CD8-positive, alpha-beta memory T cell (primary cell): ENCODE data around the gene GORASP1. TPM values are rescaled to one million over a fixed set of nuclear protein-coding genes. Genes with fewer than 3 reads are reported as not detected.

Source experiments
- CTCF ChIA-PET: fragments of 350-600 bp; sonication (Branson Sonifier 250); formaldehyde crosslinking; loops from one replicate; lab custom pipeline; 2021; ENCODE audit warnings: antibody characterized with exemption; lab: Charles Lee
- POLR2A ChIA-PET: fragments of 350-600 bp; sonication (Branson Sonifier 250); formaldehyde crosslinking; loops from one replicate; lab custom pipeline; 2021; ENCODE audit warnings: antibody characterized with exemption; lab: Charles Lee
- DNase-seq, 5 donors: peaks; one replicate each; pipeline versions ENCODE4 v3.0.0 to v3.0.0-alpha.2; 2020 to 2022; ENCODE audit warnings: mixed read lengths in 1 of 5
- H3K27ac ChIP-seq: one replicate; pipeline ENCODE4 v1.7.0; 2013; ENCODE audit warnings: low read depth, mild to moderate bottlenecking, low read length, moderate library complexity
- H3K27me3 ChIP-seq: 2 replicates; pipeline ENCODE4 v1.7.0; 2013; ENCODE audit warnings: low read length, mild to moderate bottlenecking; ENCODE audit not compliant: insufficient read depth, poor library complexity, severe bottlenecking
- H3K36me3 ChIP-seq: 2 replicates; pipeline ENCODE4 v1.7.0; 2013; ENCODE audit warnings: mild to moderate bottlenecking, low read length, moderate library complexity; ENCODE audit not compliant: insufficient read depth
- H3K4me1 ChIP-seq: 2 replicates; pipeline ENCODE4 v1.7.0; 2013; ENCODE audit warnings: mild to moderate bottlenecking, low read length, moderate library complexity; ENCODE audit not compliant: insufficient read depth
- H3K4me3 ChIP-seq: 2 replicates; pipeline ENCODE4 v1.7.0; 2013; ENCODE audit warnings: mild to moderate bottlenecking, low read length
- H3K9me3 ChIP-seq: 2 replicates; pipeline ENCODE4 v1.7.0; 2013; ENCODE audit warnings: mild to moderate bottlenecking, low read length
- H3K27ac Mint-ChIP-seq, 8 donors: one replicate each; pipeline ENCODE4 v1.8.0; 2020 to 2021; ENCODE audit warnings: mixed read lengths in 8 of 8, mild to moderate bottlenecking in 6 of 8, inconsistent platforms in 3 of 8, moderate library complexity in 3 of 8
- H3K27me3 Mint-ChIP-seq, 2 donors: one replicate each; pipeline ENCODE4 v1.8.0; 2020 to 2021; ENCODE audit warnings: mixed read lengths in 2 of 2, mild to moderate bottlenecking in 1 of 2, moderate library complexity in 1 of 2
- H3K36me3 Mint-ChIP-seq, 3 donors: one replicate each; pipeline ENCODE4 v1.8.0; 2020 to 2021; ENCODE audit warnings: mixed read lengths in 3 of 3, inconsistent platforms in 1 of 3, mild to moderate bottlenecking in 1 of 3
- H3K4me1 Mint-ChIP-seq, 3 donors: one replicate each; pipeline ENCODE4 v1.8.0; 2020 to 2021; ENCODE audit warnings: mixed read lengths in 3 of 3, inconsistent platforms in 1 of 3, mild to moderate bottlenecking in 1 of 3
- H3K4me3 Mint-ChIP-seq, 7 donors: one replicate each; pipeline ENCODE4 v1.8.0; 2020 to 2021; ENCODE audit warnings: mixed read lengths in 7 of 7, mild to moderate bottlenecking in 6 of 7, moderate library complexity in 4 of 7, inconsistent platforms in 2 of 7
- H3K9me3 Mint-ChIP-seq, 5 donors: one replicate each; pipeline ENCODE4 v1.8.0; 2020 to 2022; ENCODE audit warnings: mixed read lengths in 5 of 5, mild to moderate bottlenecking in 3 of 5, moderate library complexity in 2 of 5, inconsistent platforms in 1 of 5
- polyA plus RNA-seq: library from polyadenylated mRNA; unstranded; fragments of 300-500 nt; fragmentation: Illumina TruSeq; gene quantifications from one replicate; pipeline ENCODE4 v1.2.3, GENCODE V29; 2021
- total RNA-seq, 2 experiments: library from RNA; stranded (reverse); gene quantifications; one replicate each; pipeline ENCODE4 v1.2.3, GENCODE V29; 2021

The GORASP1 gene
- total and polyA plus RNA-seq, 3 experiments from 2014 or later, result 16.9 to 22.8 (median 21.6) TPM

- Histone ChIP-seq H3K27ac (no peak overlapping the region), H3K4me3 (no peak overlapping the region), H3K27me3 (no peaks in the 10 kb centered on the region), H3K36me3 (peaks cover 29% of the 10 kb centered on the region), H3K4me1 (peaks cover 36% of the 10 kb centered on the region), H3K9me3 (no peaks in the 10 kb centered on the region)
- ChIA-PET CTCF (interaction anchor here (1.0 to 2.0 kb wide), 3 partner anchors 14 to 143 kb away, joined by 3 to 6 read pairs (median 5); no protein-coding TSS in a partner anchor), POLR2A (interaction anchor here (0.6 kb wide), 1 partner anchor 272 kb away, joined by 3 read pairs; no protein-coding TSS in a partner anchor)
- no peak for DNase-seq
- Mint-ChIP-seq H3K4me1 (peaks cover 48 to 56% (median 50%) of the 10 kb centered on the region in 3 donors), H3K9me3 (peaks cover 0 to 3% (median 0%) of the 10 kb centered on the region in 5 donors), H3K27me3 (peaks cover 0 to 10% of the 10 kb centered on the region in 2 donors), H3K4me3 (peak overlapping the region in 3 of 7 donors; percentile 34 to 64 (median 44)), H3K27ac (peak overlapping the region in 6 of 8 donors; percentile 7 to 99 (median 66)), H3K36me3 (peaks cover 9 to 87% (median 13%) of the 10 kb centered on the region in 3 donors)
These were observed 37.4 kb upstream of the GORASP1 start for GRCh38 chr3:39144748-39145380.

GRCh38 chr3:39144095-39144747 is 36.8 kb upstream of the GORASP1 start:
- ChIA-PET CTCF (interaction anchor here (1.6 to 1.7 kb wide), 2 partner anchors 13 to 18 kb away, joined by 4 to 5 read pairs; no protein-coding TSS in a partner anchor), POLR2A (interaction anchor here (0.6 kb wide), 1 partner anchor 272 kb away, joined by 3 read pairs; no protein-coding TSS in a partner anchor)
- Histone ChIP-seq H3K4me3 (no peak overlapping the region), H3K27me3 (no peaks in the 10 kb centered on the region), H3K27ac (no peak overlapping the region), H3K4me1 (peaks cover 29% of the 10 kb centered on the region), H3K9me3 (no peaks in the 10 kb centered on the region), H3K36me3 (peaks cover 29% of the 10 kb centered on the region)
- peaks cover 41 to 49% (median 43%) of the 10 kb centered on the region in 3 donors for H3K4me1 Mint-ChIP-seq
- peak overlapping the region in 6 of 8 donors; percentile 7 to 99 (median 66) for H3K27ac Mint-ChIP-seq
- H3K36me3 Mint-ChIP-seq, result peaks cover 9 to 86% (median 13%) of the 10 kb centered on the region in 3 donors
- DNase-seq, result no peak
- H3K27me3 Mint-ChIP-seq, result peaks cover 0 to 10% of the 10 kb centered on the region in 2 donors
- peaks cover 0 to 3% (median 0%) of the 10 kb centered on the region in 5 donors for H3K9me3 Mint-ChIP-seq
- peak overlapping the region in 3 of 7 donors; percentile 44 to 79 (median 64) for H3K4me3 Mint-ChIP-seq

GRCh38 chr3:39143051-39143885 is 35.8 kb upstream of the GORASP1 start:
- CTCF ChIA-PET, result interaction anchor here (1.6 to 1.7 kb wide), 2 partner anchors 12 to 17 kb away, joined by 4 to 5 read pairs; no protein-coding TSS in a partner anchor
- peaks cover 0 to 9% of the 10 kb centered on the region in 2 donors for H3K27me3 Mint-ChIP-seq
- H3K27ac Mint-ChIP-seq, result peak overlapping the region in 5 of 8 donors; percentile 19 to 99 (median 39)
- H3K36me3 Mint-ChIP-seq, result peaks cover 9 to 78% (median 13%) of the 10 kb centered on the region in 3 donors
- H3K4me1 Mint-ChIP-seq, result peaks cover 32 to 40% (median 34%) of the 10 kb centered on the region in 3 donors
- peak in 1 of 5 donors; percentile 44 for DNase-seq
- Histone ChIP-seq H3K27me3 (no peaks in the 10 kb centered on the region), H3K4me1 (peaks cover 20% of the 10 kb centered on the region), H3K27ac (no peak overlapping the region), H3K36me3 (peaks cover 29% of the 10 kb centered on the region), H3K9me3 (no peaks in the 10 kb centered on the region), H3K4me3 (no peak overlapping the region)
- peaks cover 0 to 3% (median 0%) of the 10 kb centered on the region in 5 donors for H3K9me3 Mint-ChIP-seq
- POLR2A ChIA-PET, result no interaction called here
- H3K4me3 Mint-ChIP-seq, result peak overlapping the region in 2 of 7 donors; percentile 15 to 21

- Histone ChIP-seq H3K27me3 (no peaks in the 10 kb centered on the region), H3K4me1 (peaks cover 8% of the 10 kb centered on the region), H3K36me3 (peaks cover 29% of the 10 kb centered on the region), H3K4me3 (no peak overlapping the region), H3K9me3 (no peaks in the 10 kb centered on the region), H3K27ac (no peak overlapping the region)
- peak overlapping the region in 4 of 8 donors; percentile 22 to 99 (median 72) for H3K27ac Mint-ChIP-seq
- peak in 1 of 5 donors; percentile 46 for DNase-seq
- H3K27me3 Mint-ChIP-seq, result peaks cover 0 to 7% of the 10 kb centered on the region in 2 donors
- ChIA-PET POLR2A (no interaction called here), CTCF (interaction anchor here (0.6 to 1.7 kb wide), 2 partner anchors 146 to 149 kb away, joined by 3 read pairs; no protein-coding TSS in a partner anchor)
- H3K4me3 Mint-ChIP-seq, result peak overlapping the region in 2 of 7 donors; percentile 19 to 40
- H3K36me3 Mint-ChIP-seq, result peaks cover 9 to 67% (median 13%) of the 10 kb centered on the region in 3 donors
- peaks cover 0 to 3% (median 0%) of the 10 kb centered on the region in 5 donors for H3K9me3 Mint-ChIP-seq
- H3K4me1 Mint-ChIP-seq, result peaks cover 20 to 28% (median 22%) of the 10 kb centered on the region in 3 donors
These were observed 34.6 kb upstream of the GORASP1 start for GRCh38 chr3:39142067-39142466.

- Histone ChIP-seq H3K9me3 (no peaks in the 10 kb centered on the region), H3K4me1 (peaks cover 1% of the 10 kb centered on the region), H3K36me3 (peaks cover 26% of the 10 kb centered on the region), H3K27ac (no peak overlapping the region), H3K4me3 (no peak overlapping the region), H3K27me3 (no peaks in the 10 kb centered on the region)
- Mint-ChIP-seq H3K27ac (peak overlapping the region in 4 of 8 donors; percentile 51 to 99 (median 75)), H3K36me3 (peaks cover 9 to 61% (median 11%) of the 10 kb centered on the region in 3 donors), H3K4me1 (peaks cover 13 to 21% (median 15%) of the 10 kb centered on the region in 3 donors), H3K9me3 (peaks cover 0 to 3% (median 0%) of the 10 kb centered on the region in 5 donors), H3K4me3 (peak overlapping the region in 2 of 7 donors; percentile 19 to 40), H3K27me3 (peaks cover 0 to 4% of the 10 kb centered on the region in 2 donors)
- peak in 1 of 5 donors; percentile 48 for DNase-seq
- CTCF ChIA-PET, result interaction anchor here (1.7 kb wide), 1 partner anchor 150 kb away, joined by 3 read pairs; no protein-coding TSS in a partner anchor
- POLR2A ChIA-PET, result no interaction called here
These were observed 34.0 kb upstream of the GORASP1 start for GRCh38 chr3:39141171-39141995.

GRCh38 chr3:39140341-39140971 is 33.0 kb upstream of the GORASP1 start:
- H3K4me1 Mint-ChIP-seq, result peaks cover 6 to 14% (median 7%) of the 10 kb centered on the region in 3 donors
- peak overlapping the region in 7 of 8 donors; percentile 14 to 99 (median 48) for H3K27ac Mint-ChIP-seq
- CTCF ChIA-PET, result no interaction called here

More at GRCh38 chr3:39140341-39140971, 33.0 kb upstream of the GORASP1 start:
- Histone ChIP-seq H3K4me3 (no peak overlapping the region), H3K36me3 (peaks cover 17% of the 10 kb centered on the region), H3K9me3 (no peaks in the 10 kb centered on the region), H3K27me3 (no peaks in the 10 kb centered on the region), H3K4me1 (no peaks in the 10 kb centered on the region), H3K27ac (no peak overlapping the region)
- POLR2A ChIA-PET, result no interaction called here
- Mint-ChIP-seq H3K36me3 (peaks cover 7 to 52% (median 9%) of the 10 kb centered on the region in 3 donors), H3K27me3 (peaks cover 0 to 4% of the 10 kb centered on the region in 2 donors), H3K4me3 (peak overlapping the region in 1 of 7 donors; percentile 44), H3K9me3 (peaks cover 0 to 3% (median 0%) of the 10 kb centered on the region in 5 donors)
- peak in 1 of 5 donors; percentile 28 for DNase-seq
